GM12878 (cell line): ENCODE results near the gene OR1L8. TPM values are rescaled to one million over a fixed set of nuclear protein-coding genes. Genes with fewer than 3 reads are reported as not detected.

Experiments used
- ATAC-seq: fragments of 200-7000 bp; cut with Tn5 transposase; 3 replicates; pipeline ENCODE4 v1.9.1; 2020; ENCODE audit warnings: mild to moderate bottlenecking, moderate library complexity
- BruUV-seq: library from RNA; stranded (reverse); fragments of 400-500 nt; replicated peaks from 2 replicates; lab custom pipeline; 2021; lab: Mats Ljungman, UMichigan
- CTCF ChIA-PET: fragments of 300-600 bp; sonication (Branson Sonifier 250); formaldehyde crosslinking; extraction: SDS; loops from one replicate; lab custom pipeline; 2021; ENCODE audit warnings: inconsistent platforms; lab: Yijun Ruan, JAX
- POLR2A ChIA-PET: fragments of 350-600 bp; formaldehyde crosslinking; extraction: SDS; loops from one replicate; lab custom pipeline; 2021; ENCODE audit warnings: inconsistent platforms; lab: Charles Lee
- RAD21 ChIA-PET: fragments of 300-600 bp; sonication (Branson Sonifier 250); formaldehyde crosslinking; loops from one replicate; lab custom pipeline; 2023; ENCODE audit warnings: antibody characterized with exemption; ENCODE audit not compliant: unreplicated experiment; lab: Charles Lee
- SMC1A ChIA-PET: fragments of 300-600 bp; sonication (Branson Sonifier 250); formaldehyde crosslinking; loops from one replicate; lab custom pipeline; 2023; ENCODE audit not compliant: unreplicated experiment, uncharacterized antibody; lab: Charles Lee
- DNase-seq: peaks from one replicate; pipeline ENCODE4 v3.0.0-alpha.2; 2011; ENCODE audit warnings: low read depth, low spot score
- FAIRE-seq: peaks from 3 replicates; lab custom pipeline; 2011; peaks lifted over from hg19 to GRCh38; lab: Jason Lieb, UNC
- H2AFZ ChIP-seq: 2 replicates; pipeline ENCODE4 v1.6.0; 2011; ENCODE audit warnings: low read depth, low read length, control low read depth; ENCODE audit not compliant: control insufficient read depth
- H3K27ac ChIP-seq: 2 replicates; pipeline ENCODE4 v1.5.1; 2011; ENCODE audit warnings: control low read depth; ENCODE audit not compliant: control insufficient read depth, insufficient read depth
- H3K27me3 ChIP-seq, 2 experiments: replicated peaks in 1 of 2; 2 replicates each; pipeline versions ENCODE4 v1.6.0 to v1.6.1; 2011; ENCODE audit warnings: low read length in 1 of 2; ENCODE audit not compliant: control insufficient read depth in 2 of 2, insufficient read depth in 2 of 2
- H3K36me3 ChIP-seq, 2 experiments: 2 replicates each; pipeline ENCODE4 v1.5.1; 2011; ENCODE audit warnings: low read length in 1 of 2; ENCODE audit not compliant: control insufficient read depth in 2 of 2, insufficient read depth in 2 of 2
- H3K4me1 ChIP-seq: 2 replicates; pipeline ENCODE4 v1.6.1; 2011; ENCODE audit warnings: mild to moderate bottlenecking, low read length, moderate library complexity, mixed read lengths; ENCODE audit not compliant: control insufficient read depth, insufficient read depth
- H3K4me2 ChIP-seq: 2 replicates; pipeline ENCODE4 v1.6.0; 2011; ENCODE audit warnings: control low read depth; ENCODE audit not compliant: control insufficient read depth, insufficient read depth
- H3K4me3 ChIP-seq: fragments of 200-600 bp; sonication (generic); 2 replicates; pipeline ENCODE4 v1.5.1; 2016
- H3K79me2 ChIP-seq: 2 replicates; pipeline ENCODE4 v1.6.0; 2011; ENCODE audit warnings: low read length; ENCODE audit not compliant: control insufficient read depth, insufficient read depth
- H3K9ac ChIP-seq: 2 replicates; pipeline ENCODE4 v1.8.0; 2011; ENCODE audit warnings: low read length, control low read depth, mixed read lengths; ENCODE audit not compliant: control insufficient read depth, insufficient read depth
- H3K9me3 ChIP-seq: replicated peaks from 3 replicates; pipeline ENCODE4 v1.5.1; 2011; ENCODE audit warnings: mild to moderate bottlenecking, low read length; ENCODE audit not compliant: control insufficient read depth, insufficient read depth
- H4K20me1 ChIP-seq: 2 replicates; pipeline ENCODE4 v1.6.0; 2011; ENCODE audit not compliant: control insufficient read depth, insufficient read depth
- ATF2 ChIP-seq: IDR thresholded peaks from 2 replicates; pipeline ENCODE4 v1.6.1; 2012; ENCODE audit warnings: low read length, inconsistent platforms
- FOXK2 ChIP-seq: fragments of 450-650 bp; IDR thresholded peaks from 2 replicates; pipeline ENCODE4 v1.6.1; 2017; ENCODE audit warnings: mild to moderate bottlenecking, moderate library complexity
- MLLT1 ChIP-seq: fragments of 450-650 bp; IDR thresholded peaks from 2 replicates; pipeline ENCODE4 v1.6.1; 2016; ENCODE audit warnings: mild to moderate bottlenecking
- NR2C1 ChIP-seq: fragments of 450-650 bp; IDR thresholded peaks from 2 replicates; pipeline ENCODE4 v1.6.1; 2017; ENCODE audit warnings: antibody characterized with exemption, mild to moderate bottlenecking, moderate library complexity
- RFX5 ChIP-seq: IDR thresholded peaks from 2 replicates; pipeline ENCODE4 v1.6.1; 2011; ENCODE audit warnings: low read depth, low read length, improper control_type of control experiment
- WGBS: methylation state at CpG from one replicate; pipeline ENCODE4 v1.1.6; 2016; ENCODE audit warnings: low lambda C conversion rate; ENCODE audit not compliant: insufficient replicate concordance, insufficient coverage; ENCODE audit errors: missing lambda C conversion rate; 5-methylcytosine and 5-hydroxymethylcytosine counted together
- in situ Hi-C: fragments of 300-500 bp; cut with MboI; formaldehyde crosslinking; loops from 9 replicates; pipeline ENCODE4 v1.14.3; 2018; ENCODE audit warnings: mixed read lengths
- intact Hi-C: fragments of 100-400 bp; cut with micrococcal nuclease; formaldehyde crosslinking; loops from one replicate; pipeline ENCODE4 v1.14.2; 2022; ENCODE audit not compliant: unreplicated experiment
- polyA plus RNA-seq, 11 experiments: library from polyadenylated mRNA; depleted of rRNA in 4 of 11; unstranded in 6 of 11; stranded (reverse) in 5 of 11; fragments of >200 nt; fragmentation: Nextera tagmentation in 4 of 11; fragmentation: Illumina TruSeq in 1 of 11; extraction: Ambion mirVana in 4 of 11; extraction: Trizol in 1 of 11; gene quantifications; 1 replicate in 1 of 11; 2 replicates in 10 of 11; pipeline versions ENCODE4 v1.2.1 to v1.2.3, GENCODE V29; 2011 to 2016; ENCODE audit warnings: inconsistent platforms in 2 of 11, missing spikeins in 2 of 11, low read depth in 1 of 11
- total RNA-seq, 4 experiments: library from RNA; depleted of rRNA in 3 of 4; stranded (reverse); fragments of >200 nt in 3 of 4; fragmentation: Illumina TruSeq in 1 of 4; extraction: Trizol in 1 of 4; gene quantifications; 2 replicates each; pipeline versions ENCODE4 v1.2.1 to v1.2.3, GENCODE V29; 2013 to 2021

OR1L8 gene
- total and polyA plus RNA-seq, 10 of the 15 experiments (the other 5 are each of a cell fraction or from before 2014, with no cell fraction given): not detected

- no peak overlapping the region for H3K4me3 ChIP-seq
- POLR2A ChIA-PET: no interaction called here
- H3K79me2 ChIP-seq: no peaks in the 10 kb centered on the region
- no peak for DNase-seq
- no peak overlapping the region for H2AFZ ChIP-seq
- in situ Hi-C loops (no loop called here), intact Hi-C loops (no loop called here)
- no peak overlapping the region for H3K9ac ChIP-seq
- H3K27ac ChIP-seq: no peak overlapping the region
- CTCF ChIA-PET: interaction anchor here (0.9 kb wide), 1 partner anchor 10 kb away, joined by 3 read pairs; the partner anchor contains the start of gene OR1L8
- WGBS: 12% methylated on average over 2 of the region's 2 CpGs
- no peak for FAIRE-seq
- no peaks in the 10 kb centered on the region for H3K4me1 ChIP-seq
- SMC1A ChIA-PET: no interaction called here
- H3K27me3 ChIP-seq: no peaks in the 10 kb centered on the region
- RAD21 ChIA-PET: no interaction called here
- no peaks in the 10 kb centered on the region for H3K9me3 ChIP-seq
- no TSS peak for BruUV-seq
- H3K4me2 ChIP-seq: no peak overlapping the region
- TF ChIP-seq ATF2 (no peak), RFX5 (no peak), MLLT1 (no peak), NR2C1 (no peak)
- no peak; the same call in 2 of the 3 replicates for ATAC-seq
- H3K36me3 ChIP-seq: no peaks in the 10 kb centered on the region
- no peaks in the 10 kb centered on the region for H4K20me1 ChIP-seq
These were observed 10.7 kb downstream of the OR1L8 start for GRCh38 chr9:122572456-122572855.

- intact Hi-C loops: no loop called here
- Histone ChIP-seq H3K9me3 (no peaks in the 10 kb centered on the region), H3K9ac (no peak overlapping the region), H3K4me2 (no peak overlapping the region), H3K79me2 (no peaks in the 10 kb centered on the region), H3K36me3 (no peaks in the 10 kb centered on the region), H3K27ac (no peak overlapping the region), H3K4me1 (no peaks in the 10 kb centered on the region), H3K4me3 (no peak overlapping the region), H3K27me3 (no peaks in the 10 kb centered on the region), H2AFZ (no peak overlapping the region), H4K20me1 (no peaks in the 10 kb centered on the region)
- RAD21 ChIA-PET: no interaction called here
- TF ChIP-seq FOXK2: no peak
- BruUV-seq: no TSS peak
- FAIRE-seq: no peak
- DNase-seq: no peak
- CTCF ChIA-PET: no interaction called here
- SMC1A ChIA-PET: no interaction called here
- 46% methylated on average over 4 of the region's 4 CpGs for WGBS
- POLR2A ChIA-PET: no interaction called here
- ATAC-seq: no peak
- in situ Hi-C loops: no loop called here
These were observed 15.3 kb downstream of the OR1L8 start for GRCh38 chr9:122567901-122568300.
